GM21786 (cell line): ENCODE measurements around the gene SMIM27.
"Not testable (repeated sequence)": the region's sequence is repeated elsewhere in the genome, so short reads cannot be mapped to it uniquely, and the experiment has no call there.

ENCODE experiments used
- ATAC-seq: cut with Tn5 transposase; IDR thresholded peaks from one replicate; pipeline ENCODE4 v1.9.1; 2021; ENCODE audit not compliant: unreplicated experiment

SMIM27 gene

GRCh38 chr9:32596096-32596865, 44.2 kb downstream of the SMIM27 start:
- ATAC-seq, result no peak

- no peak for ATAC-seq
These were observed 44.8 kb downstream of the SMIM27 start for GRCh38 chr9:32596936-32597335.

GRCh38 chr9:32599021-32599420, 46.9 kb downstream of the SMIM27 start:
- not testable (repeated sequence) for ATAC-seq
